ENCODE measurements around the gene KSR2. TPM values are rescaled to one million over a fixed set of nuclear protein-coding genes. Genes with fewer than 3 reads are reported as not detected.

KSR2 gene
- total RNA-seq, 2 donors from 2014 or later, result 0.07 TPM; not detected in 1

DNA sequence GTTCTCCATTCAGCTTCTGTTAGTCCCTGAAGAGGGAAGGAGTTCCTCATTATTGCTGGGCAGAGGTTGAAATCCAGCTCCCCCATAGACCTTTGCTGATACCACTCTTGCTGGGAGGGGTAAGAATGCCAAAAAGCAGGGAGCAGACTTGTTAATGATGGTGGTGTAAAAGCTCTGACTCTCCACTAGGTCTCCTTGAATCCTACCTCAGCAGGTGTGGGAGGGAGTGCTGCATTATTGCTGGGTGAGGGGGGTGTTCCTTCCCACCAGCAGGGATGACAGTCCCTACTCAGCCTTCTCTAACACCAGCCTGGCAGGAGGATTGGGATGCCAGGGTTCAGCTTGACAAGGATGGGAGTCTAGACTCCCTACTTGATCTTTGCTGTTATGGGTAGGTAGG lies 421.6 kb downstream of the KSR2 start:
- Histone ChIP-seq H3K27ac (no peak overlapping the region), H3K27me3 (replicated peaks; ENCODE audit: insufficient read depth) (no peaks in the 10 kb centered on the region), H3K9me3 (peaks cover 5% of the 10 kb centered on the region), H3K36me3 (no peaks in the 10 kb centered on the region), H3K4me3 (no peak overlapping the region), H3K4me1 (ENCODE audit: control insufficient read depth in 1 of 2, low read depth in 2 of 2) (no peaks in the 10 kb centered on the region)
- no peak for TF ChIP-seq CTCF (IDR thresholded peaks at IDR 0.05)
- ATAC-seq (ENCODE audit: insufficient number of reproducible peaks, low FRiP score, low read depth) (no peak), DNase-seq (ENCODE audit: low spot score) (no peak)

DNA sequence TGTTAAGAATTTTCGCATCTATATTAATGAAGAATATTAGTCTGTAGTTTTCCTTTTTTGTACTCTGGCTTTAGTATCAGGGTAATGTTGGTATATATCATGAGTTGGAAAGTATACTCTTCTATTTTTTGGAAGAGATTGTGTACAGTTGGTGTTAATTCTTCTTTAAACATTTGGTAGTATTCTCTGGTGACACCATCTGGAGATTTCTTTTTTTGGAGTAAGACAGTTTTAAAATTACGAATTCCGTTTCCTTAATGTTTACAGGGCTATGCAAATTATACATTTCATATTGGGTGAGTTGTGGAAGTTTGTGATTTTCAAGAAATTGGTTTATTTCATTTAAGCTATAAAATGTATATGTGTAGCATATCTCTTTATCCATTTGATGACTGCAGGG lies 423.6 kb downstream of the KSR2 start:
- H3K4me1 ChIP-seq (ENCODE audit: control insufficient read depth in 1 of 2, low read depth in 2 of 2), result no peaks in the 10 kb centered on the region
- H3K27me3 ChIP-seq (replicated peaks; ENCODE audit: insufficient read depth), result no peaks in the 10 kb centered on the region
- no peak overlapping the region for H3K27ac ChIP-seq
- H3K4me3 ChIP-seq, result no peak overlapping the region
- TF ChIP-seq CTCF (IDR thresholded peaks at IDR 0.05), result no peak
- ATAC-seq (ENCODE audit: insufficient number of reproducible peaks, low FRiP score, low read depth) (no peak), DNase-seq (ENCODE audit: low spot score) (no peak)
- peaks cover 5% of the 10 kb centered on the region for H3K9me3 ChIP-seq
- no peaks in the 10 kb centered on the region for H3K36me3 ChIP-seq

DNA sequence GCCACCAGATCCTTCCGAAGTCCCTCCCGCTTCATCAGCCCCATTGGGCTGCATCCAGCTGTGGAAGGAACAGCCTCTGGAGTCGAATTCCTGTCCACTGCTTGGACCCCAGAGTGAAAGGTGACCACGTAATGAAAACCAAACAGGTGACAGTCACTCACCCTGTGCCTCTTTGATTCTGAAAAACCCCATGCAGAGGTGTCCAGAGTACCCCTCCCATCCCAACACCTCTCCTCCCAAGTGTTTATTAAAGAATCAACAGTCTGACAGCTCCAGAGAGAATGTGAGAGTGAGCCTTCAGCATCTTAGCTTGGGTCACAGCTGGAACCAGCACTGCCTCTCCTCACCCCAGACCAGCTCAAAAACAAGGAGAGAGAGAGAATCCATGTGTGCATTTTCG lies 428.8 kb downstream of the KSR2 start:
- no peak for ATAC-seq (ENCODE audit: insufficient number of reproducible peaks, low FRiP score, low read depth)
- no peak overlapping the region for H3K27ac ChIP-seq
- H3K9me3 ChIP-seq, result no peaks in the 10 kb centered on the region
- H3K36me3 ChIP-seq, result no peaks in the 10 kb centered on the region
- H3K4me3 ChIP-seq, result no peak overlapping the region
- no peak for TF ChIP-seq CTCF (IDR thresholded peaks at IDR 0.05)
- H3K4me1 ChIP-seq (ENCODE audit: control insufficient read depth in 1 of 2, low read depth in 2 of 2), result no peaks in the 10 kb centered on the region
- no peaks in the 10 kb centered on the region for H3K27me3 ChIP-seq (replicated peaks; ENCODE audit: insufficient read depth)
- no peak for DNase-seq (ENCODE audit: low spot score)

DNA sequence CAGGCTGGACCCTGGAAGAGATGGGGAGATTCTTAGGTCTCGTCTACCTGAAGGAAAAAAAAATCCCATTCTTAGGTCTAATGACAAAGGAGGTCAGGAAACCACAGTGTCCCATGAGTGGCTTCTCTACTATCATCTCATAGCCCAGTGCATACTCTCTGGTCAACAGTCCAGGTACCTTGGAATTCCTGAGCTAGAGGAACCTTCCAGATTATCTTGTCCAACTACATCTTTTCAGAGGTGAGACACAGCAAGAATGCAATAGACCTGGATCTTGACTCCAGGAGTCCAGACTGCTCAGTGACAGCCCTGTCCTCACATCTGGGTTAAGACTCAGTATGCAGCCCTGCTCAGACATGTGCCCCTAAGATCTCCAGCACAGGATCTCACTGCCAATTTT lies 429.9 kb downstream of the KSR2 start:
- Histone ChIP-seq H3K27me3 (replicated peaks; ENCODE audit: insufficient read depth) (no peaks in the 10 kb centered on the region), H3K4me3 (no peak overlapping the region), H3K36me3 (no peaks in the 10 kb centered on the region), H3K9me3 (no peaks in the 10 kb centered on the region), H3K27ac (no peak overlapping the region), H3K4me1 (ENCODE audit: control insufficient read depth in 1 of 2, low read depth in 2 of 2) (no peaks in the 10 kb centered on the region)
- TF ChIP-seq CTCF (IDR thresholded peaks at IDR 0.05), result no peak
- ATAC-seq (ENCODE audit: insufficient number of reproducible peaks, low FRiP score, low read depth) (no peak), DNase-seq (ENCODE audit: low spot score) (no peak)

DNA sequence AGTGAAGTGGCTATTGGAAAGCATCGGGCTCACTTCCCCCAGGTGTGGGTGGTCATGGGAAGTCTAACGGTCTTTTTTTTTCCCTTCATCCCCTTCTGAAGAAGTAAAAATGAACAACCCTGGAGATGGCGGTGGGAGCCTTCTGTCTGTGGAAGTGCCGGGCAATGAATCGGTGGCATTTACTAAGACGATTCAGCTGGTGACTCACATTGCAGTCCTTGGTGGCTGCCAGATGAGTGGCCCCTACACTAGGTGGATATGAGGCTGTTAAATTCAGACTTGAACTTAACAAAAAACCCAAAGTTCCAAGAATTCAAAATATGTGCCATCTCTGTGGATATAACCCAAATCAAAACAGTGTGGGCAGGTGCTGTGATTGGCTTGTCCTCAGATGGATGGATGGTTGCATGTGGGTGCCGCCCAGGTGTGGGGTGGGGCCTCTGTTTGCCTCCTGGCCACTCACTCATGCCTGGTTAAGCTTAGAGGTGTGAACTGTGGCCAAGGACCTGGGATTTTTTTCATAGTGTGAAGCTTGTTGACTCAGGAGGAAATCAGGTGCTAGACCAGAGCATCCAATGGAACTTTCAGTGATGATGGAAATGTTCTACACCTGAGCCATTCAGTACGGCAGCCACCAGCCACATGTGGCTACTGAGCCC lies 430.6 kb downstream of the KSR2 start:
- DNase-seq (ENCODE audit: low spot score) (no peak), ATAC-seq (ENCODE audit: insufficient number of reproducible peaks, low FRiP score, low read depth) (no peak)
- H3K36me3 ChIP-seq, result no peaks in the 10 kb centered on the region
- H3K9me3 ChIP-seq, result no peaks in the 10 kb centered on the region
- H3K27me3 ChIP-seq (replicated peaks; ENCODE audit: insufficient read depth), result no peaks in the 10 kb centered on the region
- H3K27ac ChIP-seq, result no peak overlapping the region
- H3K4me3 ChIP-seq, result no peak overlapping the region
- no peaks in the 10 kb centered on the region for H3K4me1 ChIP-seq (ENCODE audit: control insufficient read depth in 1 of 2, low read depth in 2 of 2)
- TF ChIP-seq CTCF (IDR thresholded peaks at IDR 0.05), result no peak
